ENCODE results near the gene RPS6KA2. TPM values are rescaled to one million over a fixed set of nuclear protein-coding genes. Genes with fewer than 3 reads are reported as not detected.
"Not testable (repeated sequence)": the region's sequence is repeated elsewhere in the genome, so short reads cannot be mapped to it uniquely, and the experiment has no call there.

Gene RPS6KA2
- total RNA-seq, 1 donor from 2014 or later = 10.4 TPM

GRCh38 chr6:166529058-166529457 lies 98.0 kb downstream of the RPS6KA2 start:
- not testable (repeated sequence) for H3K4me1 ChIP-seq (ENCODE audit: control insufficient read depth in 3 of 3, insufficient read depth in 3 of 3, low read length in 3 of 3); H3K9ac ChIP-seq (ENCODE audit: low read depth in 1 of 3, low read length in 3 of 3); H3K4me3 ChIP-seq (ENCODE audit: low read length in 3 of 3); H3K9me3 ChIP-seq (ENCODE audit: control insufficient read depth in 3 of 3, low read length in 3 of 3); H3K27ac ChIP-seq (ENCODE audit: low read depth, low read length); H3K27me3 ChIP-seq (ENCODE audit: control insufficient read depth in 3 of 3, insufficient read depth in 3 of 3, low read length in 3 of 3)
- H3K36me3 ChIP-seq (ENCODE audit: control insufficient read depth in 3 of 3, insufficient read depth in 3 of 3, low read length in 3 of 3) = peaks cover 25 to 30% (median 27%) of the 10 kb centered on the region in 3 donors

- Histone ChIP-seq H3K36me3 (ENCODE audit: control insufficient read depth in 3 of 3, insufficient read depth in 3 of 3, low read length in 3 of 3) (peaks cover 17 to 23% (median 20%) of the 10 kb centered on the region in 3 donors), H3K9me3 (ENCODE audit: control insufficient read depth in 3 of 3, low read length in 3 of 3) (no peaks in the 10 kb centered on the region), H3K27me3 (ENCODE audit: control insufficient read depth in 3 of 3, insufficient read depth in 3 of 3, low read length in 3 of 3) (no peaks in the 10 kb centered on the region), H3K27ac (ENCODE audit: low read depth, low read length) (no peak overlapping the region), H3K4me1 (ENCODE audit: control insufficient read depth in 3 of 3, insufficient read depth in 3 of 3, low read length in 3 of 3) (peaks cover 4 to 14% (median 7%) of the 10 kb centered on the region in 3 donors), H3K9ac (ENCODE audit: low read depth in 1 of 3, low read length in 3 of 3) (no peak overlapping the region), H3K4me3 (ENCODE audit: low read length in 3 of 3) (no peak overlapping the region)
These were observed 99.2 kb downstream of the RPS6KA2 start for GRCh38 chr6:166527849-166528248.

- Histone ChIP-seq H3K4me3 (ENCODE audit: low read length in 3 of 3) (no peak overlapping the region), H3K27me3 (ENCODE audit: control insufficient read depth in 3 of 3, insufficient read depth in 3 of 3, low read length in 3 of 3) (no peaks in the 10 kb centered on the region), H3K36me3 (ENCODE audit: control insufficient read depth in 3 of 3, insufficient read depth in 3 of 3, low read length in 3 of 3) (peaks cover 14 to 19% (median 15%) of the 10 kb centered on the region in 3 donors), H3K27ac (ENCODE audit: low read depth, low read length) (no peak overlapping the region), H3K9ac (ENCODE audit: low read depth in 1 of 3, low read length in 3 of 3) (no peak overlapping the region), H3K9me3 (ENCODE audit: control insufficient read depth in 3 of 3, low read length in 3 of 3) (no peaks in the 10 kb centered on the region), H3K4me1 (ENCODE audit: control insufficient read depth in 3 of 3, insufficient read depth in 3 of 3, low read length in 3 of 3) (peaks cover 4 to 14% (median 7%) of the 10 kb centered on the region in 3 donors)
These were observed 100.1 kb downstream of the RPS6KA2 start for GRCh38 chr6:166526937-166527336.

DNA sequence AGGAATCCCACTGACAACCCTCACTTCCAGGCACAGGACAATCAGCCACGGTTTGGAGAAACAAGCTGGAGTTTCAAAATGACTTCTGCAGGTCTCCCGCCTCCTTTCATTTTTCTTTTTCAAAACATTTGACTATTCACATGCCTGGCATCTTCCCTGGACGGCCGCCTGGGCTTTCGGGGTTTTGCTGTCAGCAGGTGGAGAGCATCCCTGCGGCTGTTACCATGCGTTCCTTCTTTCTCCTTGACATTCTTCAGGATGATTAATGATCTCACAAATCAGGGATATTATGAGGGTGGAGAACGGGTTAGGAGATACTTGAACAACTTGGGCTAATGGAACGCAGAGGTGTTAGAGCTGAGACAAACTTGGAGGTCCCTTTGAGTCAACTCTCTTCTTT lies 101.5 kb downstream of the RPS6KA2 start:
- no peaks in the 10 kb centered on the region for H3K9me3 ChIP-seq (ENCODE audit: control insufficient read depth in 3 of 3, low read length in 3 of 3)
- no peak overlapping the region for H3K9ac ChIP-seq (ENCODE audit: low read depth in 1 of 3, low read length in 3 of 3)
- no peak overlapping the region for H3K4me3 ChIP-seq (ENCODE audit: low read length in 3 of 3)
- H3K4me1 ChIP-seq (ENCODE audit: control insufficient read depth in 3 of 3, insufficient read depth in 3 of 3, low read length in 3 of 3) = peaks cover 4 to 14% (median 7%) of the 10 kb centered on the region in 3 donors
- peaks cover 12 to 16% (median 13%) of the 10 kb centered on the region in 3 donors for H3K36me3 ChIP-seq (ENCODE audit: control insufficient read depth in 3 of 3, insufficient read depth in 3 of 3, low read length in 3 of 3)
- H3K27me3 ChIP-seq (ENCODE audit: control insufficient read depth in 3 of 3, insufficient read depth in 3 of 3, low read length in 3 of 3) = no peaks in the 10 kb centered on the region
- H3K27ac ChIP-seq (ENCODE audit: low read depth, low read length) = no peak overlapping the region

DNA sequence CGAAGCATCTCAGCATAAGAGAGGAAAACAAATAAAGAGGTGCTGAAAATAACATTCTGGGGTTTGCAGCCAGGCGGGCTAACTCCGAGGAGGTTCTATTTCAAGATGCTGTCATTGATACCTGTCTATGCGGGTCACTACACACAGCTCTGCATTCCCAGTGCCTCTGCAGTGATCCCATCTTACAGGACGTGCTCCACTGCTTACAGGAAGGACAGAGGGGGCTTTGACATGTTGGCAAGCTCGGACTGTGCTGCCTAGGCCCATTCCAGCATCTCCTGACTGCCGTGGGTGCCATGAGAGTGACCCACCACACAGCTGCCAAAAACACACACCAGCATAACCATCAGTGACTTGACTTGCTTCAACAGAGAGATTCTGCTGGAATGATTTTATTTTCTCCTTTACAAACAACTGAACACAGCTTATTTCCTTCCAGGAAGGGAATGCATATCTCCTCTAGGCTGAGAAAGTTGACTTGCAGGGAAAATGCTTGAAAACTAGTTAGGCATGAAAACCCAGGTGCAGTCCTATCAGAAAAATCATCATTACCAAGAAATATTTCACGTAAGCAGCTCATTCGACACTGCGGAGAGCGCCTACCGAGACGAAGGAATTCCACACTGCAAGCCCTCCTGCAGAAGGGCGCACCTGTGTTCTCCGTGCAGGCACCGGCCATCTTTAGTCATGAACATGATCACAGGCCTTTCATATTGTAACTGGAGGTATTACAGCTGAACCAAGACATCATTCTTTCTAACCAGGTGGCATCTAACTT lies 103.1 kb downstream of the RPS6KA2 start:
- H3K27ac ChIP-seq (ENCODE audit: low read depth, low read length) = no peak overlapping the region
- H3K36me3 ChIP-seq (ENCODE audit: control insufficient read depth in 3 of 3, insufficient read depth in 3 of 3, low read length in 3 of 3) = peaks cover 6 to 12% (median 6%) of the 10 kb centered on the region in 3 donors
- H3K27me3 ChIP-seq (ENCODE audit: control insufficient read depth in 3 of 3, insufficient read depth in 3 of 3, low read length in 3 of 3) = no peaks in the 10 kb centered on the region
- no peak overlapping the region for H3K9ac ChIP-seq (ENCODE audit: low read depth in 1 of 3, low read length in 3 of 3)
- H3K9me3 ChIP-seq (ENCODE audit: control insufficient read depth in 3 of 3, low read length in 3 of 3) = no peaks in the 10 kb centered on the region
- no peak overlapping the region for H3K4me3 ChIP-seq (ENCODE audit: low read length in 3 of 3)
- peaks cover 4 to 14% (median 7%) of the 10 kb centered on the region in 3 donors for H3K4me1 ChIP-seq (ENCODE audit: control insufficient read depth in 3 of 3, insufficient read depth in 3 of 3, low read length in 3 of 3)

DNA sequence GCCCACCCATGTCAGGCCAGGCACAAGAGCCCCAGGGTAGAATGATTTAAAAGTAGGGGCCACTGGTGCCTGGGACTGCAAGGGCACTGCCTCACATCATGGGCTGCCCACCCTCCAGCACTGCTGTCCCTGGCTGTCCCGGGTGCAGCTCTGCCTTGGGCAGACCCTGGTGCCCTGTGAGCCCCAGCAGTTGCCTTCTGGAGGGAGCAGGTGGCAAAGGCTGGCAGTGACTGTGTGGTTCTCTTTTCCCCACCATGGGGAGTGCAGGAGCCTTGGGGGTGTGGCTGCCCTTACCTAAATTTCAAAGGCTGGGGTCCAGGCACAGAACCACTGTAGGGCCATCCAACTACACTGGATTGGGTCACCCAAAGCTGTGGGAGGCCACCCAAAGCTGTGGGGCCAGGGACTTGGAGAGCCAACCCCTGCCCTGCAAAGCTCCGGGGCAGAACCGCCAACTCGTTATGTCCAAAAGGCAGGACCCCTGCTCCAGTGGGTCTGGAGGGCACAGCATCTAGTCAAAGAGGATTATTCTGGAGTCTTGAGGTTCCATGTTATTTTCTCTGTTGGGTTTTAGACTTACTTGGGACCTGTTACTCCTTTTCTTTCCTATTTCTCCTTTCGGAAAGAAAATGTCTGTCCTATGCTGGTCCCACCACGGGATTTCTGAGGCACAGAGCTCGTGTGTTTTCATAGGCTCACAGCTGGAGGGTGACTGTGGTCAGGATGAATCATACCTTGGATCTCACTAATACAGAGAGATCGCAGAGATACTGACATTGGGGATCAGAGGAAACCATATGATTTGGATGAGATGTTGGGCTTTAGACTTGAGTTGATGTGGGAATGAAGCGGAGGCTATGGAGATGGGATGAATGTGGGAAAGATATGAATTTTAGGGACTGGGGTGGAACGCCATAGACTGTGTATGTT lies 105.9 kb downstream of the RPS6KA2 start:
- H3K9ac ChIP-seq (ENCODE audit: low read depth in 1 of 3, low read length in 3 of 3) = no peak overlapping the region
- no peak overlapping the region for H3K4me3 ChIP-seq (ENCODE audit: low read length in 3 of 3)
- no peaks in the 10 kb centered on the region for H3K27me3 ChIP-seq (ENCODE audit: control insufficient read depth in 3 of 3, insufficient read depth in 3 of 3, low read length in 3 of 3)
- no peak overlapping the region for H3K27ac ChIP-seq (ENCODE audit: low read depth, low read length)
- peaks cover 4 to 14% (median 7%) of the 10 kb centered on the region in 3 donors for H3K4me1 ChIP-seq (ENCODE audit: control insufficient read depth in 3 of 3, insufficient read depth in 3 of 3, low read length in 3 of 3)
- H3K9me3 ChIP-seq (ENCODE audit: control insufficient read depth in 3 of 3, low read length in 3 of 3) = no peaks in the 10 kb centered on the region
- peaks cover 4 to 8% (median 5%) of the 10 kb centered on the region in 3 donors for H3K36me3 ChIP-seq (ENCODE audit: control insufficient read depth in 3 of 3, insufficient read depth in 3 of 3, low read length in 3 of 3)

- H3K9ac ChIP-seq (ENCODE audit: low read depth in 1 of 3, low read length in 3 of 3) = no peak overlapping the region
- H3K27ac ChIP-seq (ENCODE audit: low read depth, low read length) = no peak overlapping the region
- no peaks in the 10 kb centered on the region for H3K9me3 ChIP-seq (ENCODE audit: control insufficient read depth in 3 of 3, low read length in 3 of 3)
- H3K36me3 ChIP-seq (ENCODE audit: control insufficient read depth in 3 of 3, insufficient read depth in 3 of 3, low read length in 3 of 3) = peaks cover 3 to 8% (median 6%) of the 10 kb centered on the region in 3 donors
- H3K4me1 ChIP-seq (ENCODE audit: control insufficient read depth in 3 of 3, insufficient read depth in 3 of 3, low read length in 3 of 3) = no peaks in the 10 kb centered on the region
- no peaks in the 10 kb centered on the region for H3K27me3 ChIP-seq (ENCODE audit: control insufficient read depth in 3 of 3, insufficient read depth in 3 of 3, low read length in 3 of 3)
- no peak overlapping the region for H3K4me3 ChIP-seq (ENCODE audit: low read length in 3 of 3)
These were observed 110.7 kb downstream of the RPS6KA2 start for GRCh38 chr6:166516251-166516884.

- Histone ChIP-seq H3K9ac (ENCODE audit: low read depth in 1 of 3, low read length in 3 of 3) (no peak overlapping the region), H3K4me1 (ENCODE audit: control insufficient read depth in 3 of 3, insufficient read depth in 3 of 3, low read length in 3 of 3) (no peaks in the 10 kb centered on the region), H3K27me3 (ENCODE audit: control insufficient read depth in 3 of 3, insufficient read depth in 3 of 3, low read length in 3 of 3) (no peaks in the 10 kb centered on the region), H3K36me3 (ENCODE audit: control insufficient read depth in 3 of 3, insufficient read depth in 3 of 3, low read length in 3 of 3) (peaks cover 3 to 11% (median 6%) of the 10 kb centered on the region in 3 donors), H3K9me3 (ENCODE audit: control insufficient read depth in 3 of 3, low read length in 3 of 3) (no peaks in the 10 kb centered on the region), H3K27ac (ENCODE audit: low read depth, low read length) (no peak overlapping the region), H3K4me3 (ENCODE audit: low read length in 3 of 3) (no peak overlapping the region)
These were observed 111.8 kb downstream of the RPS6KA2 start for GRCh38 chr6:166515072-166515810.

GRCh38 chr6:166514196-166514595 lies 112.9 kb downstream of the RPS6KA2 start:
- H3K4me3 ChIP-seq (ENCODE audit: low read length in 3 of 3) = no peak overlapping the region
- no peak overlapping the region for H3K27ac ChIP-seq (ENCODE audit: low read depth, low read length)
- peaks cover 9 to 13% (median 13%) of the 10 kb centered on the region in 3 donors for H3K36me3 ChIP-seq (ENCODE audit: control insufficient read depth in 3 of 3, insufficient read depth in 3 of 3, low read length in 3 of 3)
- no peaks in the 10 kb centered on the region for H3K27me3 ChIP-seq (ENCODE audit: control insufficient read depth in 3 of 3, insufficient read depth in 3 of 3, low read length in 3 of 3)
- H3K9ac ChIP-seq (ENCODE audit: low read depth in 1 of 3, low read length in 3 of 3) = no peak overlapping the region
- no peaks in the 10 kb centered on the region for H3K9me3 ChIP-seq (ENCODE audit: control insufficient read depth in 3 of 3, low read length in 3 of 3)
- no peaks in the 10 kb centered on the region for H3K4me1 ChIP-seq (ENCODE audit: control insufficient read depth in 3 of 3, insufficient read depth in 3 of 3, low read length in 3 of 3)

Measured in skeletal muscle tissue (tissue), 4 donors.